Sigmoid colon (tissue), 7 donors: Measurements from ENCODE around the gene CHERP. TPM values are rescaled to one million over a fixed set of nuclear protein-coding genes. Genes with fewer than 3 reads are reported as not detected.

ENCODE experiments used
- DNase-seq: peaks from one replicate; pipeline ENCODE4 v3.0.0-alpha.2; 2019
- H3K27ac ChIP-seq, 4 donors: fragments of 200-600 bp; sonication (generic); one replicate each; pipeline ENCODE4 v1.5.1; 2016 to 2019; ENCODE audit warnings: mild to moderate bottlenecking in 1 of 4
- H3K27me3 ChIP-seq, 3 donors: fragments of 200-600 bp; sonication (generic); one replicate each; pipeline ENCODE4 v1.5.1; 2019; ENCODE audit warnings: mild to moderate bottlenecking in 1 of 3
- H3K36me3 ChIP-seq, 4 donors: fragments of 200-600 bp; sonication (generic); one replicate each; pipeline ENCODE4 v1.5.1; 2016 to 2019
- H3K4me1 ChIP-seq, 4 donors: fragments of 200-600 bp; sonication (generic); one replicate each; pipeline ENCODE4 v1.5.1; 2017 to 2019
- H3K4me3 ChIP-seq, 4 donors: fragments of 200-600 bp; sonication (generic); one replicate each; pipeline ENCODE4 v1.5.1; 2017 to 2019; ENCODE audit warnings: mild to moderate bottlenecking in 2 of 4, moderate library complexity in 1 of 4
- H3K9me3 ChIP-seq, 4 donors: fragments of 200-600 bp in 3 of 4; sonication (generic) in 3 of 4; one replicate each; pipeline versions ENCODE4 v1.5.1 to v1.6.1; 2013 to 2019
- EP300 ChIP-seq, 4 donors: sonication (generic); formaldehyde crosslinking; IDR thresholded peaks; one replicate each; pipeline ENCODE4 v1.6.1; 2017; ENCODE audit warnings: antibody characterized with exemption in 4 of 4
- POLR2A ChIP-seq, 2 donors: fragments of 450-650 bp; IDR thresholded peaks; one replicate each; pipeline ENCODE4 v1.6.1; 2016; ENCODE audit warnings: antibody characterized with exemption in 2 of 2, mild to moderate bottlenecking in 2 of 2, moderate library complexity in 2 of 2
- POLR2AphosphoS5 ChIP-seq, 4 donors: sonication (generic); formaldehyde crosslinking; IDR thresholded peaks; one replicate each; pipeline ENCODE4 v1.6.1; 2017; ENCODE audit warnings: antibody characterized with exemption in 4 of 4
- WGBS, 2 donors: extraction: QIAGEN DNeasy Blood & Tissue Kit; methylation state at CpG; one replicate each; pipeline ENCODE4 v1.1.7; 2013; 5-methylcytosine and 5-hydroxymethylcytosine counted together
- intact Hi-C: fragments of 100-400 bp; cut with DNase I; formaldehyde crosslinking; loops from one replicate; pipeline ENCODE4 v1.15.1; 2023
- polyA plus RNA-seq, 3 donors: library from polyadenylated mRNA; stranded (reverse); fragments of 200-250 nt; gene quantifications; one replicate each; pipeline ENCODE4 v1.2.3, GENCODE V29; 2013
- total RNA-seq, 4 donors: library from RNA; depleted of rRNA; stranded (reverse); fragments of >200 nt; gene quantifications; one replicate each; pipeline ENCODE4 v1.1.0, GENCODE V29; 2016
- TF ChIP-seq, protein P1 (sequence below), 4 experiments: fragments of 450-650 bp in 3 of 4; fragments of 200-600 bp in 1 of 4; IDR thresholded peaks; one replicate each; pipeline ENCODE4 v1.5.1; 2016 to 2019; ENCODE audit warnings: antibody characterized with exemption in 4 of 4, mild to moderate bottlenecking in 3 of 4, moderate library complexity in 2 of 4
- donor health status: healthy with polysubstance abuse.
- donor health status: Bipolar disorder and iron deficiency.
- donor health status: healthy.

The CHERP gene
- total and polyA plus RNA-seq, 7 donors = 5.6 to 32.7 (median 8.6) TPM

DNA sequence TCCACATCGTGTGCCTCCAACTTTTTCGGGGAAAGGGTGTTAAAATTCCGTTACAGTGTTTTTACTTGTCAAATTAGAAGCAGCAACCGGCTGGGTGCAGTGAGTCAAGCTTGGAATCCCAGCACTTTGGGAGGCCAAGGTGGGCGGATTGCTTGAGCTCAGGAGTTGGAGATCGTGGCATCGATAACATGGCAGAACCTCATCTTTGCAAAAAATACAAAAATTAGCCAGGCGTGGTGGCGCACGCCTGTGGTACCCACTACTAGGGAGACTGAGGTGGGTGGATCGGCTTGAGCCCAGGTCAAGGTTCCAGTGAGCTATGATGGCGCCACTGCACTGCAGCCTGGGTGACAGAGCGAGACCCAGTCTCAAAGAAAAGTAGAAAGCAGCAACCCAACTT lies 31.1 kb upstream of the CHERP start:
- 69 to 70% methylated on average over 13 of the region's 13 CpGs for WGBS, 2 donors
- H3K27me3 ChIP-seq = no peaks in the 10 kb centered on the region
- DNase-seq = no peak
- peaks cover 9 to 35% (median 27%) of the 10 kb centered on the region in 4 donors for H3K36me3 ChIP-seq
- H3K27ac ChIP-seq = peak overlapping the region; percentile 83 to 92 (median 89)
- peaks cover 0 to 44% (median 37%) of the 10 kb centered on the region in 4 donors for H3K4me1 ChIP-seq
- H3K9me3 ChIP-seq = no peaks in the 10 kb centered on the region
- intact Hi-C loops = loop anchor here (5.0 kb wide), 2 partner anchors 34 to 89 kb away; partner anchors contain the start of genes SMIM7 and TMEM38A
- TF ChIP-seq EP300 (IDR thresholded peaks at IDR 0.05) (no peak), POLR2A (IDR thresholded peaks at IDR 0.05) (no peak), POLR2AphosphoS5 (IDR thresholded peaks at IDR 0.05) (no peak)
- TF ChIP-seq, protein P1, sequence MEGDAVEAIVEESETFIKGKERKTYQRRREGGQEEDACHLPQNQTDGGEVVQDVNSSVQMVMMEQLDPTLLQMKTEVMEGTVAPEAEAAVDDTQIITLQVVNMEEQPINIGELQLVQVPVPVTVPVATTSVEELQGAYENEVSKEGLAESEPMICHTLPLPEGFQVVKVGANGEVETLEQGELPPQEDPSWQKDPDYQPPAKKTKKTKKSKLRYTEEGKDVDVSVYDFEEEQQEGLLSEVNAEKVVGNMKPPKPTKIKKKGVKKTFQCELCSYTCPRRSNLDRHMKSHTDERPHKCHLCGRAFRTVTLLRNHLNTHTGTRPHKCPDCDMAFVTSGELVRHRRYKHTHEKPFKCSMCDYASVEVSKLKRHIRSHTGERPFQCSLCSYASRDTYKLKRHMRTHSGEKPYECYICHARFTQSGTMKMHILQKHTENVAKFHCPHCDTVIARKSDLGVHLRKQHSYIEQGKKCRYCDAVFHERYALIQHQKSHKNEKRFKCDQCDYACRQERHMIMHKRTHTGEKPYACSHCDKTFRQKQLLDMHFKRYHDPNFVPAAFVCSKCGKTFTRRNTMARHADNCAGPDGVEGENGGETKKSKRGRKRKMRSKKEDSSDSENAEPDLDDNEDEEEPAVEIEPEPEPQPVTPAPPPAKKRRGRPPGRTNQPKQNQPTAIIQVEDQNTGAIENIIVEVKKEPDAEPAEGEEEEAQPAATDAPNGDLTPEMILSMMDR (IDR thresholded peaks at IDR 0.05) = no peak
- peak overlapping the region; percentile 69 to 97 (median 92) for H3K4me3 ChIP-seq

DNA sequence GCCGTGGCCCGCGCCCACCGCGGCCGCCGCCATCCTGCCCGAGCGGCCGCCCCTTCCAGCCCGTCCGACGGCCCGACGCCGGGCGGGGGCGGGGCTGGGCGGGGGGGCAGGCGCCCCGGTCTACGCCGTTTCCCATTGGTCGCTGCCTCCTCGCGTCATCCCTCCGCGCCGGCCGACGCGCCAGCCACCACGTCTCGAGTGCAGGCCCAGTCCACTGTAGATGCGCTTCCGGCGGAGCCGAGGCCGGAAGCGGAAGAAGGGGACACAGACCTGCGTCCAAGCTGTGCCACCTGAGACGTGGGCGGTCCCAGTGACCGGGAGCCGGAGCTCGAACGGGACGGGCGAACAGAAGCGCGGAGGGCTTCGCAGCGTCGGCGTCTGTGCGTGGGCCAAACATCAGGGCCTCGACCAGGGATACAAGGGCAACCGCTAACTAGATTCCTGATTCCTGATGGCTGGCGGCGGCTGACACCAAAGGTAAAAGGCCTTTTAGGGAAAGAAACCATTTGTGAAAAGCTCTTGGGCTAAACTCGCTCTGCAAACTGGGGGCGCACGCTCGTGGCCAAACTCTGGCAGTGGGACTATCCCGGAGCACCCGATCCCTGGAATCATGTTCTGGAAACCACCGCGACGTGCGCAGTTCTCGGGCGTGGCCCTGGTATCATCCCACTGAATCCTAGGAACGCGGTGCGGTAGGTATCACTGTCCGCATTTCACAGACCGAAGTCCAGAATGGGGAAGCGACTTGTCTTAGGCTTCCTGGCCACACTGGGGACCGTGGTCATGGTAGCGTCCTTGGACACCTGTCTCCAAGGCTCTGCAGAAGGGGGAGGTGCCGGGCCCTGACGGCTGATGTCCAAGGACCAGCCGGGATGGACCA lies 30.3 kb upstream of the CHERP start, which contains the start of gene SLC35E1:
SLC35E1 (minus strand) TSS at position 84 of the 880 bp plus-strand sequence; CDS start at position 33, 51 bp downstream.
- peak within 1 kb of the TSS; percentile 83 to 92 (median 89) for H3K27ac ChIP-seq
- H3K36me3 ChIP-seq = peaks cover 9 to 37% (median 24%) of the 10 kb centered on the region in 4 donors
- H3K4me1 ChIP-seq = peaks cover 0 to 44% (median 37%) of the 10 kb centered on the region in 4 donors
- WGBS, 2 donors = 0% methylated on average over 83 of the region's 83 CpGs
- H3K27me3 ChIP-seq = no peaks in the 10 kb centered on the region
- H3K4me3 ChIP-seq = peak within 1 kb of the TSS; percentile 69 to 97 (median 92)
- H3K9me3 ChIP-seq = no peaks in the 10 kb centered on the region
- peak; percentile 98 for DNase-seq
- TF ChIP-seq POLR2A (IDR thresholded peaks at IDR 0.05) = peak; percentile 80
- peak; percentile 92 to 96 (median 96) for TF ChIP-seq POLR2AphosphoS5 (IDR thresholded peaks at IDR 0.05)
- TF ChIP-seq, protein P1 (IDR thresholded peaks at IDR 0.05) = no peak
- peak in 1 of 4 donors; percentile 79 for TF ChIP-seq EP300 (IDR thresholded peaks at IDR 0.05)
- intact Hi-C loops = loop anchor here (1.0 to 5.0 kb wide), 3 partner anchors 35 to 90 kb away; partner anchors contain the start of genes MED26, SMIM7 and TMEM38A

DNA sequence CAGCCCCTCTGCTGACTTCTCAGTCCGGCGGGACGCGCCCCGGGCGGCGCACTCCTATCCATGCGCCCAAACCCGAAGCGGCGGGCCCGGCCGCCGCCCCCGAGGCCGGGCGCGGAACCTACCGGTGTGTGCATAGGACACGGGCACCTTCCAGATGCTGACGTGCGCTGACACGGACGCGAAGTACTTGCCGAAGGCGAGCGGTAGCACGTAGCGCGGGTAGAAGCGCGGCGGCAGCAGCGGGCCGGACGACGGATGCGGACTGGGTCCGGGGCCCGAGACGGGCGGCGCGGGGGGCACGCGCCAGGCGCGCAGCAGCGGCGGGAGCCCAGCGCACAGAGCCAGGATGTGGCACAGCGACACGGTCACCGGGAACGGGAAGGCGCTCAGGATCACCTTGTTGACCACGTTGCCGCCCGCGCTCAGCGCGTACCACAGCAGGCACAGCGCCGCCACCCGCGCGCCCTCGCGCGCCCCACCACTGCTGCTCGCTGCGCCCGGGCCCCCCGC lies 29.6 kb upstream of the CHERP start:
- TF ChIP-seq EP300 (IDR thresholded peaks at IDR 0.05) (no peak), POLR2AphosphoS5 (IDR thresholded peaks at IDR 0.05) (no peak), POLR2A (IDR thresholded peaks at IDR 0.05) (no peak)
- TF ChIP-seq, protein P1 (IDR thresholded peaks at IDR 0.05) = no peak
- peaks cover 4 to 35% (median 22%) of the 10 kb centered on the region in 4 donors for H3K36me3 ChIP-seq
- intact Hi-C loops = loop anchor here (1.0 to 5.0 kb wide), 4 partner anchors 29 to 90 kb away; partner anchors contain the start of genes CHERP, MED26, SMIM7 and TMEM38A
- H3K27ac ChIP-seq = peak overlapping the region; percentile 74 to 92 (median 82)
- peaks cover 0 to 44% (median 37%) of the 10 kb centered on the region in 4 donors for H3K4me1 ChIP-seq
- no peaks in the 10 kb centered on the region for H3K27me3 ChIP-seq
- WGBS, 2 donors = 1% methylated on average over 75 of the region's 75 CpGs
- H3K4me3 ChIP-seq = peak overlapping the region; percentile 60 to 97 (median 81)
- no peak for DNase-seq
- H3K9me3 ChIP-seq = no peaks in the 10 kb centered on the region

DNA sequence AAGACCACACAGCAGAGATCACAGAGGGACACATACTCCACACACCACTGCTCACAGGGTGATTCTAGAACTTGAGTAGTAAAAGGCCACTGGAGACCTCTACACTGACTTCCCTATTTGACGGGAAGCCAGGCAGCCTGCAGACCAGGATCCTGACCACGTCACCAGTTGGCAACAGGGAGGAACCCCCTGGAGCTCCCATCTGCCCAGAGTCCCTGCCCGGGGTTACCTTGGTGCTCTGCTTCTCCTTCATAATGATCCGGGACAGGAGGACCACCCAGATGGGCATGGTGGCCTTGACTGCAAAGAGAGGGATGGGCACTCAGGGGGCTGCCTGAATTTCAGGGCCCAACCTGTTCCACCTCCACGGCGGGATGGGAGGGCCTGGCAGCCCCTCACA lies 29.0 kb upstream of the CHERP start:
- Histone ChIP-seq H3K36me3 (peaks cover 0 to 35% (median 22%) of the 10 kb centered on the region in 4 donors), H3K9me3 (no peaks in the 10 kb centered on the region), H3K4me3 (peak overlapping the region; percentile 60 to 97 (median 81)), H3K27me3 (no peaks in the 10 kb centered on the region), H3K27ac (peak overlapping the region; percentile 74 to 92 (median 82)), H3K4me1 (peaks cover 0 to 44% (median 37%) of the 10 kb centered on the region in 4 donors)
- intact Hi-C loops = loop anchor here (2.0 to 5.0 kb wide), 3 partner anchors 28 to 91 kb away; partner anchors contain the start of genes CHERP, SMIM7 and TMEM38A
- no peak for DNase-seq
- WGBS, 2 donors = 15 to 19% methylated on average over 6 of the region's 6 CpGs
- TF ChIP-seq POLR2AphosphoS5 (IDR thresholded peaks at IDR 0.05) (no peak), EP300 (IDR thresholded peaks at IDR 0.05) (no peak), POLR2A (IDR thresholded peaks at IDR 0.05) (no peak)
- TF ChIP-seq, protein P1 (IDR thresholded peaks at IDR 0.05) = no peak
